Glutamatergic neuron (in vitro differentiated cells): ENCODE measurements around the gene RDM1. TPM values are rescaled to one million over a fixed set of nuclear protein-coding genes. Genes with fewer than 3 reads are reported as not detected.

Experiments used
- DNase-seq: peaks from one replicate; pipeline ENCODE4 v3.0.0; 2022
- H3K27ac Mint-ChIP-seq: one replicate; pipeline ENCODE4 v1.8.0; 2020; ENCODE audit warnings: mild to moderate bottlenecking, mixed read lengths, inconsistent platforms; ENCODE audit not compliant: unreplicated experiment
- H3K27me3 Mint-ChIP-seq: one replicate; pipeline ENCODE4 v1.8.0; 2020; ENCODE audit warnings: mild to moderate bottlenecking, moderate library complexity, mixed read lengths, inconsistent platforms; ENCODE audit not compliant: unreplicated experiment
- H3K36me3 Mint-ChIP-seq: one replicate; pipeline ENCODE4 v1.8.0; 2020; ENCODE audit warnings: mild to moderate bottlenecking, mixed read lengths, inconsistent platforms; ENCODE audit not compliant: unreplicated experiment
- H3K4me1 Mint-ChIP-seq: one replicate; pipeline ENCODE4 v1.8.0; 2020; ENCODE audit warnings: mild to moderate bottlenecking, low read depth, mixed read lengths, inconsistent platforms; ENCODE audit not compliant: unreplicated experiment
- H3K4me3 Mint-ChIP-seq: one replicate; pipeline ENCODE4 v1.8.0; 2020; ENCODE audit warnings: mild to moderate bottlenecking, mixed read lengths, inconsistent platforms; ENCODE audit not compliant: unreplicated experiment
- H3K9me3 Mint-ChIP-seq: one replicate; pipeline ENCODE4 v1.8.0; 2020; ENCODE audit warnings: mild to moderate bottlenecking, moderate library complexity, mixed read lengths, inconsistent platforms; ENCODE audit not compliant: unreplicated experiment
- CTCF ChIP-seq: fragments of 200-600 bp; sonication (generic); IDR thresholded peaks from one replicate; pipeline ENCODE4 v1.5.0; 2021; ENCODE audit not compliant: partially characterized antibody, unreplicated experiment
- total RNA-seq: library from RNA; stranded (reverse); fragmentation: NEBNext Ultra II Directional; extraction: Animal tissue kit (Norgen Biotek cat#: 25700); gene quantifications from one replicate; pipeline ENCODE4 v1.2.1, GENCODE V29; 2021; ENCODE audit not compliant: unreplicated experiment

Gene RDM1
- total RNA-seq, 1 donor from 2014 or later = not detected

GRCh38 chr17:35936063-35936462, 5.5 kb upstream of the RDM1 start:
- no peak for TF ChIP-seq CTCF
- no peak for DNase-seq
- no peak overlapping the region for H3K4me3 Mint-ChIP-seq
- H3K27ac Mint-ChIP-seq = no peak overlapping the region
- H3K36me3 Mint-ChIP-seq = no peaks in the 10 kb centered on the region
- no peaks in the 10 kb centered on the region for H3K9me3 Mint-ChIP-seq
- H3K27me3 Mint-ChIP-seq = peaks cover 3% of the 10 kb centered on the region
- H3K4me1 Mint-ChIP-seq = no peaks in the 10 kb centered on the region

- TF ChIP-seq CTCF = no peak
- Mint-ChIP-seq H3K9me3 (no peaks in the 10 kb centered on the region), H3K4me3 (no peak overlapping the region), H3K36me3 (no peaks in the 10 kb centered on the region), H3K27me3 (peaks cover 4% of the 10 kb centered on the region), H3K4me1 (no peaks in the 10 kb centered on the region), H3K27ac (no peak overlapping the region)
- no peak for DNase-seq
Observed at GRCh38 chr17:35934760-35935159, 4.2 kb upstream of the RDM1 start.

GRCh38 chr17:35932586-35932985, 2.0 kb upstream of the RDM1 start:
- H3K4me3 Mint-ChIP-seq = no peak overlapping the region
- no peak for DNase-seq

GRCh38 chr17:35931794-35932425, 1.3 kb upstream of the RDM1 start:
- Mint-ChIP-seq H3K9me3 (no peaks in the 10 kb centered on the region), H3K27me3 (peaks cover 3% of the 10 kb centered on the region), H3K27ac (no peak overlapping the region), H3K4me3 (no peak overlapping the region), H3K36me3 (no peaks in the 10 kb centered on the region), H3K4me1 (no peaks in the 10 kb centered on the region)
- no peak for TF ChIP-seq CTCF
- no peak for DNase-seq

More at GRCh38 chr17:35932586-35932985, 2.0 kb upstream of the RDM1 start:
- H3K27me3 Mint-ChIP-seq = peaks cover 4% of the 10 kb centered on the region
- no peaks in the 10 kb centered on the region for H3K9me3 Mint-ChIP-seq
- TF ChIP-seq CTCF = no peak
- H3K27ac Mint-ChIP-seq = no peak overlapping the region
- no peaks in the 10 kb centered on the region for H3K4me1 Mint-ChIP-seq
- no peaks in the 10 kb centered on the region for H3K36me3 Mint-ChIP-seq

DNA sequence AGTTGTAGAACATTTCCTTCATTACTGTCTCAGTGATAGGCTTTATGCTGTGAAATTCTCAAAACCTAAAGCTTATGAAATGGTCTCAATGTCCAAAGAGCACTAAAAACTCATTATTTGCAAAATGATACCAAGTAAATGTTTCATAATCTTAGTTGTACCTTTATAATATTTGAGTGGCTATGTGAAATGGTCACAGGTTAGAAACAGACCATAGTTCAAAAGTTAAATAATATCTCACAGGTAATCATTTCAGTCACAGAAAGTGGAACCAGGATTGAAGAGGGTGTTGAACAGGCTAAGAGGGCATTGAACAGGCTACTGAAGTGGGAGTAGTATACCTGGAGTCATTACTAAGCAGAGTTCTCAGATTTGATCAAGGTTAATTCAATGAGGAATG, 2.9 kb downstream of the RDM1 start:
- H3K36me3 Mint-ChIP-seq = no peaks in the 10 kb centered on the region
- H3K9me3 Mint-ChIP-seq = no peaks in the 10 kb centered on the region
- H3K27me3 Mint-ChIP-seq = peaks cover 2% of the 10 kb centered on the region
- no peak overlapping the region for H3K27ac Mint-ChIP-seq
- H3K4me1 Mint-ChIP-seq = no peaks in the 10 kb centered on the region
- TF ChIP-seq CTCF = no peak
- no peak overlapping the region for H3K4me3 Mint-ChIP-seq
- DNase-seq = no peak
